Type B pancreatic cell (in vitro differentiated cells): ENCODE data around the gene CSF3. TPM values are rescaled to one million over a fixed set of nuclear protein-coding genes. Genes with fewer than 3 reads are reported as not detected.

ENCODE experiments used
- DNase-seq: peaks from one replicate; pipeline ENCODE4 v3.0.0; 2021; ENCODE audit warnings: mixed read lengths; ENCODE audit not compliant: unreplicated experiment; ENCODE audit errors: extremely low spot score
- H3K27ac Mint-ChIP-seq: 2 replicates; pipeline ENCODE4 v1.8.0; 2021; ENCODE audit warnings: mild to moderate bottlenecking, mixed read lengths
- H3K27me3 Mint-ChIP-seq: 2 replicates; pipeline ENCODE4 v1.8.0; 2021; ENCODE audit warnings: mixed read lengths
- H3K36me3 Mint-ChIP-seq: 2 replicates; pipeline ENCODE4 v1.8.0; 2021; ENCODE audit warnings: mixed read lengths
- H3K4me1 Mint-ChIP-seq: one replicate; pipeline ENCODE4 v1.8.0; 2021; ENCODE audit warnings: mixed read lengths; ENCODE audit not compliant: unreplicated experiment
- H3K4me3 Mint-ChIP-seq: 2 replicates; pipeline ENCODE4 v1.8.0; 2021; ENCODE audit warnings: mild to moderate bottlenecking, mixed read lengths
- H3K9me3 Mint-ChIP-seq: 2 replicates; pipeline ENCODE4 v1.8.0; 2021; ENCODE audit warnings: mixed read lengths
- CTCF ChIP-seq: fragments of 200-600 bp; sonication (generic); conservative IDR thresholded peaks from 2 replicates; pipeline ENCODE4 v1.5.0; 2021; ENCODE audit warnings: antibody characterized with exemption, mild to moderate bottlenecking
- total RNA-seq: library from RNA; stranded (reverse); gene quantifications from 2 replicates; pipeline ENCODE4 v1.2.1, GENCODE V29; 2021; ENCODE audit warnings: low replicate concordance

CSF3 gene
- total RNA-seq, 1 donor from 2014 or later = not detected

- peaks cover 4% of the 10 kb centered on the region for H3K36me3 Mint-ChIP-seq
- no peaks in the 10 kb centered on the region for H3K27me3 Mint-ChIP-seq
- peak overlapping the region; percentile 7 for H3K27ac Mint-ChIP-seq
- H3K9me3 Mint-ChIP-seq = no peaks in the 10 kb centered on the region
- H3K4me3 Mint-ChIP-seq = peak overlapping the region; percentile 64
- peak; percentile 22 for TF ChIP-seq CTCF
- H3K4me1 Mint-ChIP-seq = peaks cover 19% of the 10 kb centered on the region
- DNase-seq = no peak
These were observed 4.1 kb downstream of the CSF3 start for GRCh38 chr17:40019140-40019991.

- Mint-ChIP-seq H3K36me3 (peaks cover 5% of the 10 kb centered on the region), H3K4me1 (peaks cover 19% of the 10 kb centered on the region), H3K4me3 (no peak overlapping the region), H3K27me3 (no peaks in the 10 kb centered on the region), H3K27ac (no peak overlapping the region), H3K9me3 (no peaks in the 10 kb centered on the region)
- no peak for TF ChIP-seq CTCF
- no peak for DNase-seq
These were observed 4.9 kb downstream of the CSF3 start for GRCh38 chr17:40020146-40020545.

- H3K27me3 Mint-ChIP-seq = no peaks in the 10 kb centered on the region
- peaks cover 11% of the 10 kb centered on the region for H3K36me3 Mint-ChIP-seq
- no peaks in the 10 kb centered on the region for H3K9me3 Mint-ChIP-seq
- H3K4me3 Mint-ChIP-seq = no peak overlapping the region
- no peak overlapping the region for H3K27ac Mint-ChIP-seq
- no peak for TF ChIP-seq CTCF
- DNase-seq = no peak
- peaks cover 19% of the 10 kb centered on the region for H3K4me1 Mint-ChIP-seq
These were observed 6.3 kb downstream of the CSF3 start for GRCh38 chr17:40021451-40021971.

- H3K4me3 Mint-ChIP-seq = no peak overlapping the region
- peaks cover 19% of the 10 kb centered on the region for H3K4me1 Mint-ChIP-seq
- H3K9me3 Mint-ChIP-seq = no peaks in the 10 kb centered on the region
- no peak for TF ChIP-seq CTCF
- no peak overlapping the region for H3K27ac Mint-ChIP-seq
- DNase-seq = no peak
- H3K36me3 Mint-ChIP-seq = peaks cover 11% of the 10 kb centered on the region
- no peaks in the 10 kb centered on the region for H3K27me3 Mint-ChIP-seq
These were observed 7.3 kb downstream of the CSF3 start for GRCh38 chr17:40022497-40022896.

- Mint-ChIP-seq H3K4me1 (peaks cover 19% of the 10 kb centered on the region), H3K9me3 (no peaks in the 10 kb centered on the region), H3K27me3 (no peaks in the 10 kb centered on the region), H3K4me3 (no peak overlapping the region), H3K27ac (no peak overlapping the region), H3K36me3 (peaks cover 11% of the 10 kb centered on the region)
- no peak for DNase-seq
- TF ChIP-seq CTCF = no peak
These were observed 7.8 kb downstream of the CSF3 start for GRCh38 chr17:40022961-40023541.
